HepG2 (cell line): ENCODE measurements around the gene NABP1.

ENCODE experiments used
- CEBPB ChIP-seq: IDR thresholded peaks from 2 replicates; pipeline ENCODE4 v1.6.1; 2011; ENCODE audit warnings: low read depth, low read length, improper control_type of control experiment, borderline replicate concordance
- CTCF ChIP-seq: sonication (generic); formaldehyde crosslinking; IDR thresholded peaks from 2 replicates; pipeline ENCODE4 v1.5.0; 2020; ENCODE audit warnings: mild to moderate bottlenecking, missing genetic modification reagents, moderate library complexity
- KLF11 ChIP-seq: IDR thresholded peaks from 2 replicates; pipeline ENCODE4 v1.6.1; 2016; ENCODE audit warnings: missing compliant biosample characterization
- KLF13 ChIP-seq: sonication (generic); formaldehyde crosslinking; IDR thresholded peaks from 2 replicates; pipeline ENCODE4 v1.4.0; 2020; ENCODE audit warnings: mild to moderate bottlenecking, missing genetic modification reagents
- PLRG1 ChIP-seq: fragments of 450-650 bp; conservative IDR thresholded peaks from 2 replicates; pipeline ENCODE4 v1.6.1; 2016
- POLR2A ChIP-seq, 2 experiments: IDR thresholded peaks; 2 replicates each; pipeline ENCODE4 v1.6.1; 2011; ENCODE audit warnings: low read depth in 2 of 2, low read length in 2 of 2, mild to moderate bottlenecking in 1 of 2, moderate library complexity in 1 of 2; ENCODE audit not compliant: insufficient read depth in 1 of 2
- USF2 ChIP-seq, 2 experiments: sonication (generic) in 1 of 2; formaldehyde crosslinking in 1 of 2; IDR thresholded peaks; 2 replicates each; pipeline versions ENCODE4 v1.5.1 to v1.6.1; 2011 to 2020; ENCODE audit warnings: borderline replicate concordance in 1 of 2, low read depth in 1 of 2, low read length in 1 of 2, mild to moderate bottlenecking in 1 of 2, missing genetic modification reagents in 1 of 2, moderate library complexity in 1 of 2
- ZBTB2 ChIP-seq: sonication (generic); formaldehyde crosslinking; IDR thresholded peaks from 2 replicates; pipeline ENCODE4 v1.8.0; 2022; ENCODE audit warnings: low read depth, missing genetic modification reagents
- ZNF296 ChIP-seq: sonication (generic); formaldehyde crosslinking; conservative IDR thresholded peaks from 2 replicates; pipeline ENCODE4 v1.5.0; 2020; ENCODE audit warnings: mild to moderate bottlenecking, missing genetic modification reagents

GRCh38 chr2:191693778-191694177, 15.8 kb downstream of the NABP1 start:
- TF ChIP-seq USF2 (IDR thresholded peaks at IDR 0.05; ENCODE audit: low read depth, low read length) (no peak), USF2 (CRISPR knock-in tag; IDR thresholded peaks at IDR 0.05; ENCODE audit: borderline replicate concordance) (no peak), POLR2A (IDR thresholded peaks at IDR 0.05; ENCODE audit: insufficient read depth in 1 of 2, low read depth in 2 of 2, low read length in 2 of 2) (no peak), ZNF296 (CRISPR knock-in tag) (no peak), PLRG1 (no peak), KLF11 (CRISPR knock-in tag) (no peak), CTCF (no peak), KLF13 (no peak), CEBPB (no peak), ZBTB2 (CRISPR knock-in tag) (no peak)
